Measurements from ENCODE around the gene MYH10.

MYH10 gene

GRCh38 chr17:8630802-8631553 lies 453 bp upstream of the MYH10 start:
- H3K4me3 Mint-ChIP-seq, result peak overlapping the region; percentile 87
- peaks cover 11% of the 10 kb centered on the region for H3K4me1 Mint-ChIP-seq
- peaks cover 65% of the 10 kb centered on the region for H3K27me3 Mint-ChIP-seq
- no peaks in the 10 kb centered on the region for H3K9me3 Mint-ChIP-seq
- DNase-seq (peak; percentile 89), ATAC-seq (peak; percentile 98)
- peak overlapping the region; percentile 71 for H3K27ac Mint-ChIP-seq
- H3K36me3 Mint-ChIP-seq (ENCODE audit: low read depth), result no peaks in the 10 kb centered on the region

GRCh38 chr17:8629371-8630226 lies 926 bp downstream of the MYH10 start:
- H3K27ac Mint-ChIP-seq, result no peak overlapping the region
- H3K27me3 Mint-ChIP-seq, result peaks cover 59% of the 10 kb centered on the region
- H3K9me3 Mint-ChIP-seq, result no peaks in the 10 kb centered on the region

GRCh38 chr17:8628609-8629169 lies 1.8 kb downstream of the MYH10 start:
- no peak for DNase-seq
- Mint-ChIP-seq H3K27me3 (peaks cover 62% of the 10 kb centered on the region), H3K4me3 (no peak overlapping the region), H3K9me3 (no peaks in the 10 kb centered on the region), H3K36me3 (ENCODE audit: low read depth) (no peaks in the 10 kb centered on the region), H3K4me1 (peaks cover 11% of the 10 kb centered on the region), H3K27ac (no peak overlapping the region)
- no peak for ATAC-seq

More at GRCh38 chr17:8629371-8630226, 926 bp downstream of the MYH10 start:
- Mint-ChIP-seq H3K36me3 (ENCODE audit: low read depth) (no peaks in the 10 kb centered on the region), H3K4me1 (peaks cover 11% of the 10 kb centered on the region), H3K4me3 (peak overlapping the region; percentile 87)
- DNase-seq, result peak; percentile 14
- no peak for ATAC-seq

- DNase-seq (no peak), ATAC-seq (no peak)
- no peak overlapping the region for H3K27ac Mint-ChIP-seq
- H3K4me3 Mint-ChIP-seq, result no peak overlapping the region
- H3K4me1 Mint-ChIP-seq, result peaks cover 11% of the 10 kb centered on the region
- no peaks in the 10 kb centered on the region for H3K9me3 Mint-ChIP-seq
- peaks cover 59% of the 10 kb centered on the region for H3K27me3 Mint-ChIP-seq
- no peaks in the 10 kb centered on the region for H3K36me3 Mint-ChIP-seq (ENCODE audit: low read depth)
Measured at GRCh38 chr17:8628172-8628571, 2.4 kb downstream of the MYH10 start.

- Mint-ChIP-seq H3K27me3 (peaks cover 58% of the 10 kb centered on the region), H3K4me1 (peaks cover 24% of the 10 kb centered on the region), H3K36me3 (ENCODE audit: low read depth) (no peaks in the 10 kb centered on the region), H3K4me3 (no peak overlapping the region), H3K27ac (no peak overlapping the region), H3K9me3 (no peaks in the 10 kb centered on the region)
- DNase-seq, result no peak
- no peak for ATAC-seq
Measured at GRCh38 chr17:8623591-8623990, 6.9 kb downstream of the MYH10 start.

- Mint-ChIP-seq H3K27me3 (peaks cover 54% of the 10 kb centered on the region), H3K36me3 (ENCODE audit: low read depth) (no peaks in the 10 kb centered on the region), H3K4me3 (peak overlapping the region; percentile 32), H3K4me1 (peaks cover 23% of the 10 kb centered on the region), H3K27ac (peak overlapping the region; percentile 26), H3K9me3 (no peaks in the 10 kb centered on the region)
- no peak for ATAC-seq
- DNase-seq, result no peak
Measured at GRCh38 chr17:8622191-8622590, 8.3 kb downstream of the MYH10 start.

- H3K36me3 Mint-ChIP-seq (ENCODE audit: low read depth), result no peaks in the 10 kb centered on the region
- DNase-seq (peak; percentile 12), ATAC-seq (peak; percentile 95)
- H3K27ac Mint-ChIP-seq, result peak overlapping the region; percentile 48
- H3K27me3 Mint-ChIP-seq, result peaks cover 52% of the 10 kb centered on the region
- H3K4me3 Mint-ChIP-seq, result peak overlapping the region; percentile 32
- H3K9me3 Mint-ChIP-seq, result no peaks in the 10 kb centered on the region
- peaks cover 23% of the 10 kb centered on the region for H3K4me1 Mint-ChIP-seq
Measured at GRCh38 chr17:8621585-8621984, 8.9 kb downstream of the MYH10 start.

- peaks cover 50% of the 10 kb centered on the region for H3K27me3 Mint-ChIP-seq
- ATAC-seq, result no peak
- H3K27ac Mint-ChIP-seq, result no peak overlapping the region
- no peaks in the 10 kb centered on the region for H3K36me3 Mint-ChIP-seq (ENCODE audit: low read depth)
- peaks cover 23% of the 10 kb centered on the region for H3K4me1 Mint-ChIP-seq
- H3K9me3 Mint-ChIP-seq, result no peaks in the 10 kb centered on the region
- no peak overlapping the region for H3K4me3 Mint-ChIP-seq
- no peak for DNase-seq
Measured at GRCh38 chr17:8619294-8619693, 11.2 kb downstream of the MYH10 start.

GRCh38 chr17:8618825-8619224 lies 11.7 kb downstream of the MYH10 start:
- H3K36me3 Mint-ChIP-seq (ENCODE audit: low read depth), result no peaks in the 10 kb centered on the region
- no peak overlapping the region for H3K27ac Mint-ChIP-seq
- DNase-seq (no peak), ATAC-seq (no peak)
- H3K9me3 Mint-ChIP-seq, result no peaks in the 10 kb centered on the region
- peaks cover 23% of the 10 kb centered on the region for H3K4me1 Mint-ChIP-seq
- peaks cover 46% of the 10 kb centered on the region for H3K27me3 Mint-ChIP-seq
- H3K4me3 Mint-ChIP-seq, result no peak overlapping the region

GRCh38 chr17:8614988-8615387 lies 15.5 kb downstream of the MYH10 start:
- Mint-ChIP-seq H3K27me3 (peaks cover 34% of the 10 kb centered on the region), H3K9me3 (no peaks in the 10 kb centered on the region), H3K27ac (no peak overlapping the region), H3K4me3 (no peak overlapping the region), H3K36me3 (ENCODE audit: low read depth) (no peaks in the 10 kb centered on the region), H3K4me1 (no peaks in the 10 kb centered on the region)
- no peak for ATAC-seq
- no peak for DNase-seq

- ATAC-seq, result no peak
- Mint-ChIP-seq H3K27ac (no peak overlapping the region), H3K9me3 (no peaks in the 10 kb centered on the region), H3K36me3 (ENCODE audit: low read depth) (no peaks in the 10 kb centered on the region), H3K27me3 (peaks cover 21% of the 10 kb centered on the region), H3K4me3 (no peak overlapping the region), H3K4me1 (no peaks in the 10 kb centered on the region)
- DNase-seq, result no peak
Measured at GRCh38 chr17:8611619-8612298, 18.8 kb downstream of the MYH10 start.

GRCh38 chr17:8611137-8611536 lies 19.4 kb downstream of the MYH10 start:
- Mint-ChIP-seq H3K27me3 (peaks cover 22% of the 10 kb centered on the region), H3K9me3 (no peaks in the 10 kb centered on the region), H3K36me3 (ENCODE audit: low read depth) (no peaks in the 10 kb centered on the region), H3K4me3 (no peak overlapping the region), H3K27ac (no peak overlapping the region), H3K4me1 (no peaks in the 10 kb centered on the region)
- ATAC-seq (no peak), DNase-seq (no peak)

GRCh38 chr17:8610558-8610957 lies 20.0 kb downstream of the MYH10 start:
- Mint-ChIP-seq H3K4me1 (no peaks in the 10 kb centered on the region), H3K9me3 (no peaks in the 10 kb centered on the region), H3K4me3 (no peak overlapping the region), H3K27me3 (peaks cover 21% of the 10 kb centered on the region), H3K27ac (no peak overlapping the region), H3K36me3 (ENCODE audit: low read depth) (no peaks in the 10 kb centered on the region)
- ATAC-seq (no peak), DNase-seq (no peak)

GRCh38 chr17:8609910-8610309 lies 20.6 kb downstream of the MYH10 start:
- H3K9me3 Mint-ChIP-seq, result no peaks in the 10 kb centered on the region
- H3K36me3 Mint-ChIP-seq (ENCODE audit: low read depth), result no peaks in the 10 kb centered on the region
- no peak overlapping the region for H3K4me3 Mint-ChIP-seq
- no peak for DNase-seq
- H3K27ac Mint-ChIP-seq, result no peak overlapping the region
- ATAC-seq, result no peak
- H3K4me1 Mint-ChIP-seq, result no peaks in the 10 kb centered on the region
- peaks cover 19% of the 10 kb centered on the region for H3K27me3 Mint-ChIP-seq
